ENCODE data around the gene RPS6KA1.

Gene RPS6KA1

DNA sequence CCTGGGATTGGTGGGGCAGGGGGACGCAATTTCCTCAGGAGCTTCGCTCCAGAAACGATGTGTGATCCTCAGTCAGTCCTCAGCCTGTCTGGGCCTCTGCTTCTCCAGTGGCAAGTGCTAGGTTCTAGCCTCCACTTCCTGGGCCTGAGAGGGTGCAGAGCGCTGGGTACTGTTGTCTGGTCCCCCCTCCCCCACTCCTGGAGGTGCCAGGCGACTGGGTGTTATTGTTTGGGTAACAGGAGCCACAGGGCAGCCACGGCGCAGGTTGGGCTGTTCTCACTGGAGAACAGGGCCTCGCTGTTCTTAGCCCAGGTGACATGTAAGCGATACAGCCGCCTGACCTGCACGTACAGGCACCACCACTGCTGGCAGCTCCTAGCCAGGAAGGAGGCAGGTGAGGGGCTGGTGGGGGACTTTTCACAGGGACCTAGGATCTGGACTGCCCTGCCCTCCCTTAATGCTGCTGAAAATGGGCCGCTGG is 2.1 kb downstream of the RPS6KA1 start:
- TF ChIP-seq, protein P1, sequence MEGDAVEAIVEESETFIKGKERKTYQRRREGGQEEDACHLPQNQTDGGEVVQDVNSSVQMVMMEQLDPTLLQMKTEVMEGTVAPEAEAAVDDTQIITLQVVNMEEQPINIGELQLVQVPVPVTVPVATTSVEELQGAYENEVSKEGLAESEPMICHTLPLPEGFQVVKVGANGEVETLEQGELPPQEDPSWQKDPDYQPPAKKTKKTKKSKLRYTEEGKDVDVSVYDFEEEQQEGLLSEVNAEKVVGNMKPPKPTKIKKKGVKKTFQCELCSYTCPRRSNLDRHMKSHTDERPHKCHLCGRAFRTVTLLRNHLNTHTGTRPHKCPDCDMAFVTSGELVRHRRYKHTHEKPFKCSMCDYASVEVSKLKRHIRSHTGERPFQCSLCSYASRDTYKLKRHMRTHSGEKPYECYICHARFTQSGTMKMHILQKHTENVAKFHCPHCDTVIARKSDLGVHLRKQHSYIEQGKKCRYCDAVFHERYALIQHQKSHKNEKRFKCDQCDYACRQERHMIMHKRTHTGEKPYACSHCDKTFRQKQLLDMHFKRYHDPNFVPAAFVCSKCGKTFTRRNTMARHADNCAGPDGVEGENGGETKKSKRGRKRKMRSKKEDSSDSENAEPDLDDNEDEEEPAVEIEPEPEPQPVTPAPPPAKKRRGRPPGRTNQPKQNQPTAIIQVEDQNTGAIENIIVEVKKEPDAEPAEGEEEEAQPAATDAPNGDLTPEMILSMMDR (conservative IDR thresholded peaks at IDR 0.05), result no peak
- H3K27ac ChIP-seq, result peak overlapping the region; percentile 75

DNA sequence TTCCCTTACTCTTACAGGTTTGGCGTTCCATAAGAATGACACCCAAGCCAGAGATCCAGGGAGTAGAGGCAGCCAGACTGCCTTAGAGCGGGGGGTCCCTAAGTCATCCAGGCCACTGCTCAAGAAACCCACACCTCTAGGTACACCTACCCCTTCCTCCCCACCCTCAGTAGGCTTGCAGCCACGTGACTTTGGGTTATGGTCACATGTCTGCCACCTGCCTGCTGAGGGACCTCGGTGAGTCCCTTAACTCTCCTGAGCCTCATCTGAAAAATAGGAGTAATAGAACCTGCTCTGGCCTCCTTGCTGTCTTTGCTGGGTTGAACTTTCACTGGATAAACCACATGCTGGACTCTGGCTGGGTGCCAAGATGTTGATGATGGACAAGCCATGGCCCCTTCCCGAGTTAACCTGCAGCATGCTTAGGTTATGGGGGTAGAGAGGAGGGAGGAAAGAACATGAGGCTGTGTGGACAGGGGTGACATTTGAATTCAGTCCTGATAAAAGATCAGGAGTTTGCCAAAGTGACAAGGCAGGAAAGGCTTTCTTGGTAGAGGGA is 4.5 kb downstream of the RPS6KA1 start:
- TF ChIP-seq, protein P1 (conservative IDR thresholded peaks at IDR 0.05), result no peak
- H3K27ac ChIP-seq, result no peak overlapping the region

DNA sequence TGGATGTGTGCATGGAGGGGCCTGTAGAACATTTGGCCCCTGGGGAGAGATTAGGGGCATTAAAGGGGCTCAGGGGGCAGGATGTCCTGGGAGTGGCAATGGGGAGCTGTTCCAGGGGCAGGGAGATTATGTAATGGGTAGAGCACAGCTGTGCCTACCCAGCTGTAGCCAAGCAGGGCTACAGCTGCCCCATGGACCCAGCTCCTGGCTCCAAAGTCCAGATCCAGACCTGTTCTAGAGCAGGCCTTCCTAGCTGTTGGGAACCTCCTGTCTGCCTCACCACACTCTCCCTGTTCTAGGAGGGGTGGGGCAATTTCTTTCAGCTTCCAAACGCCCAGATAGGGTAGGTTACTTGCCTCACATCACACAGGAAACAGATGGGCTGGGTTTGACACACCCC is 5.6 kb downstream of the RPS6KA1 start:
- no peak overlapping the region for H3K27ac ChIP-seq
- TF ChIP-seq, protein P1 (conservative IDR thresholded peaks at IDR 0.05), result no peak

DNA sequence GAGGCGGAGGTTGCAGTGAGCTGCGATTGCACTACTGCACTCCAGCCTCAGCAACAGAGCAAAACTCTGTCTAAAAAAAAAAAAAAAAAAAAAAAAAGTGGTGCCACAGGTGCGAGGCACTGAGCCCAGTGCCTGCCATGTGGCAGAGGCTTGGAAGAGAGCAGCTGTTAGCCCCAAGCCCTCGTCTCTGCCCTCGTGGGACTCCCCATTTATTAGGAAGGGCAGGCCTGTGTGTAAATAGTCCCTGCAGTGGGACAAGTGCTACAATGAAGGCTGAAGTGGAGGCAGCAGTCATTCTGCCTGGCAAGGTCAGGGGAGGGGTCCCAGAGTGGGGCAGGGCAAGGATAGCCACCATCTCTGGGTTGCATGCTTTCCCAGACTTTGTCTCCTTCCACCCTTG is 6.5 kb downstream of the RPS6KA1 start:
- H3K27ac ChIP-seq, result no peak overlapping the region
- TF ChIP-seq, protein P1 (conservative IDR thresholded peaks at IDR 0.05), result no peak

DNA sequence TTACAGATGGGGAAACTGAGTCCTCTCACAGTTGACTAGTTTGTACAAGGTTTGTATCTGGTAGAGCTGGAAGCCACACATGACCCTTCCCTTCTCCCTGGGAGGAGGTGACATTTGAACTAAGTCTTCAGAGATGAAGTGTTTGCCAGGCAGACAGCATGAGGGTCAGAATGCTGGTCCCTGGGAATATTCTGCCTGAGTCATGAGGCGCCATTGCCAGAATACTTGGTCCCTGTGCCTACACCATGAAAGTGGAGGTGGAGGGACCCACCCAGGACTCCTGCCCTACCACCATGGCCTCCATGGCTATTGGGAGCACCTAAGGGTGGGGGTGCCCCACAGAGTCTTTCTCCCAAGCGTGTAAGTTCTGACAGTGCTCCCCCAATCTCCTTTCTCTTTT is 7.0 kb downstream of the RPS6KA1 start:
- TF ChIP-seq, protein P1 (conservative IDR thresholded peaks at IDR 0.05), result no peak
- no peak overlapping the region for H3K27ac ChIP-seq

DNA sequence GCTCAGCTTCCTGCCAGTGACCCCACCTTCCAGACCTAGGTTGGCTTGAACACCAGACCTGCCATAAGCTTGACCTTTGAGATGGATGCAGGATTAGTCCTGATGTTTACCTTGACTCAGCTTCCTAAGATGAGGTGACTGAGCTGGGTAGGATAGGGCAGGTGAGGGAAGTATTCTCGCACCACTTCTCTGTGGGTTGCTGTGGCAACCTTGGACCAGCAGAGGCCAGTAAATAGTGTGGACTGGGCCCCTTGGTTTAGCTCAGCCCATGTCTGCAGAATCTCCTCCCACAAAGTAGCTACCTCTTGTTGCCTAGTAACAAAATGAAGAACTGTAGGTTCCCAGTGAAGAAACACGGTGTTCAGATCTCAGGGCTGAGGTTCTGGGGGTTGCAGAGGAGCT is 8.4 kb downstream of the RPS6KA1 start:
- TF ChIP-seq, protein P1 (conservative IDR thresholded peaks at IDR 0.05), result peak; percentile 20; the same call in 1 of the 2 replicates

DNA sequence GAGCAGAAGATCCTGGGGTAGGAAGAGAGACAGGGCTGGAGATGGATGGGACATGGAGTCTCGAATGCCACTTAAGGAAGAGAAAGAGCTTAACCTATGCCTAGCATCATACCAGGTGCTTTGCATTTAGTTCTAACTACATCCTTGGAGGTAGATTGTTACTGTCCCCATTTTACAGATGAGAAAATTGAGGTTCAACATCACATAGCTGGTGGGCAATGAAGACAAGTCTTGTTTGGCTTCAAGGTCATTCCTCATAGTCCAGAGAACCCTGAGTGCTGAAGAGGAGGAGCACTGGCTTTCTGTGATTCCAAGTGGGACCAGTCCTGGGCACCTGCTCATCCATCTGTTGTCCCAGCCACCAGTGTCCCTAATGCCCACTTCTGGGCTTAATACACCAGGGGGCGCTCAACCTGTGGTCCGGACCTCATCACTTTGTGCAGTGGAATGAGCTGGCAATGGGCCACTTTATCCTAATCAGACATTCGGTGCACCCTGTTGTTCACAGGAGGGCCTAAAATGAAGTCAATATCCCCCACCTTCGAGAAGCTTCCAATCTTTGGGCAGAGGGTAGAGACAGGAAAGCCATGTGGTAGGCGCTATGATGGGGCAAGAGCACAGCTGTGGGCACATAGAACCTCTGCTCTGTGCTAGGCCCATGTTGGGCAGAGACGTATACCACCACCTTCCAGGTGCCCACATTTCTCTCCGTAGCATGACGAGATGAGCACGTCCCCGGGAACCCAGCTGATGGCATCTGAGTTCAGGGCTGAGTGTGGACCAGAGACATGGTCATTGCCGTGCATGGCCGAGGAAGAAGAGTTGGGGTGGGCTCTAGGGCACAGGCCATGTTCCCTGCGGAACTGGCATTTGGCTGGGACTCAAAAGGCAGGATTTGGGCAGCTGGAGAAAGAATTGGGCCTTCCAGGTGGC is 9.2 kb downstream of the RPS6KA1 start:
- H3K27ac ChIP-seq, result no peak overlapping the region

More for the DNA sequence above, 8.4 kb downstream of the RPS6KA1 start:
- H3K27ac ChIP-seq, result no peak overlapping the region

More for the DNA sequence above, 9.2 kb downstream of the RPS6KA1 start:
- TF ChIP-seq, protein P1 (conservative IDR thresholded peaks at IDR 0.05), result peak; percentile 47
